ENCODE results near the gene MTOR.
A peak's percentile ranks its signal among the peaks of the same experiment; 100 is the strongest.

DNA sequence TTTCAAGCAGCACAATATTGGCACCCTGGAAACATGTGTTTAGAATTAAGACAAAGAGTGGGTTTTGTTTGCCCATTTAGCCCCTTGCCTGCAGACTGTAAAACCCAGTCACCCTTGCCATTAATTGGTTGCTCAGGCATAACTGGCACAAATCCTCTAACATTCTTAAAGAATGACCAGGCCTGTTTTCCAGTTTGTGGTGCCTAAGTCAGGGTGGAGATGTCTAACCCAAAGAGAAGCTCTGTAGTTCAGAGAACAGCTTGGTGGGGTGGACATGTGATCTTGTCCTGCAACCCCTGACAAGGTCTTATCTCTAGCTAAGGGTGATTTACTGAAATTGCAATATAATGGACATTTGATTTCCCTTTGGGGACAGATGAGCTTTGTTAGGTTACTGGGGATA, 82.0 kb downstream of the MTOR start:
- TF ChIP-seq CTCF (IDR thresholded peaks at IDR 0.05) (no peak), EZH2phosphoT487 (IDR thresholded peaks at IDR 0.05; ENCODE audit: borderline replicate concordance, low read depth) (no peak), YY1 (IDR thresholded peaks at IDR 0.05; ENCODE audit: low read depth) (no peak), EP300 (IDR thresholded peaks at IDR 0.05; ENCODE audit: borderline replicate concordance in 1 of 2, low read depth in 1 of 2, low read length in 1 of 2) (peak; percentile 55 to 93; a peak in 3 of 4 replicates)
